ENCODE measurements around the gene SLC2A1.

SLC2A1 gene

GRCh38 chr1:42943728-42944127 lies 14.9 kb downstream of the SLC2A1 start:
- TF ChIP-seq FOXK2 (IDR thresholded peaks at IDR 0.05) (no peak), ZNF384 (IDR thresholded peaks at IDR 0.05) (no peak), NFRKB (IDR thresholded peaks at IDR 0.05) (no peak), SP1 (IDR thresholded peaks at IDR 0.05) (no peak), LEF1 (IDR thresholded peaks at IDR 0.05; ENCODE audit: borderline replicate concordance) (no peak), FOXA1 (IDR thresholded peaks at IDR 0.05) (no peak)
- no peak for DNase-seq (ENCODE audit: extremely low spot score)
- ChIA-PET POLR2A (no interaction called here), CTCF (interaction anchor here (1.0 kb wide), 1 partner anchor 130 kb away, joined by 5 read pairs; no protein-coding TSS in a partner anchor)

- ChIA-PET CTCF (no interaction called here), POLR2A (no interaction called here)
- DNase-seq (ENCODE audit: extremely low spot score), result no peak
- TF ChIP-seq FOXM1 (IDR thresholded peaks at IDR 0.05; ENCODE audit: borderline replicate concordance) (no peak), ZNF384 (IDR thresholded peaks at IDR 0.05) (no peak), CTBP1 (IDR thresholded peaks at IDR 0.05; ENCODE audit: borderline replicate concordance) (no peak), FOXK2 (IDR thresholded peaks at IDR 0.05) (no peak), FOXA1 (IDR thresholded peaks at IDR 0.05) (no peak), TARDBP (IDR thresholded peaks at IDR 0.05) (no peak), ARNT (IDR thresholded peaks at IDR 0.05) (no peak), SUZ12 (IDR thresholded peaks at IDR 0.05) (no peak)
These were observed 15.5 kb downstream of the SLC2A1 start for GRCh38 chr1:42943166-42943565.

- POLR2A ChIA-PET, result interaction anchor here (0.6 kb wide), 1 partner anchor 17 kb away, joined by 3 read pairs; no protein-coding TSS in a partner anchor
- CTCF ChIA-PET, result no interaction called here
- no peak for DNase-seq (ENCODE audit: extremely low spot score)
- TF ChIP-seq ELF4 (IDR thresholded peaks at IDR 0.05), result no peak
These were observed 16.2 kb downstream of the SLC2A1 start for GRCh38 chr1:42942444-42942843.

GRCh38 chr1:42941640-42942330 lies 16.9 kb downstream of the SLC2A1 start:
- TF ChIP-seq CTBP1 (IDR thresholded peaks at IDR 0.05; ENCODE audit: borderline replicate concordance), result no peak
- no peak for TF ChIP-seq ARNT (IDR thresholded peaks at IDR 0.05)
- TF ChIP-seq PKNOX1 (IDR thresholded peaks at IDR 0.05), result no peak
- no peak for TF ChIP-seq BHLHE40 (IDR thresholded peaks at IDR 0.05; ENCODE audit: borderline replicate concordance)
- TF ChIP-seq SUZ12 (IDR thresholded peaks at IDR 0.05), result no peak
- no peak for TF ChIP-seq HDGF (IDR thresholded peaks at IDR 0.05; ENCODE audit: borderline replicate concordance)
- TF ChIP-seq SP1 (IDR thresholded peaks at IDR 0.05), result no peak
- TF ChIP-seq FOXK2 (IDR thresholded peaks at IDR 0.05), result no peak
- no peak for TF ChIP-seq FOXA1 (IDR thresholded peaks at IDR 0.05)
- TF ChIP-seq NFRKB (IDR thresholded peaks at IDR 0.05), result no peak
- TF ChIP-seq TARDBP (IDR thresholded peaks at IDR 0.05), result no peak
- no peak for TF ChIP-seq LEF1 (IDR thresholded peaks at IDR 0.05; ENCODE audit: borderline replicate concordance)
- DNase-seq (ENCODE audit: extremely low spot score), result no peak
- ChIA-PET CTCF (interaction anchor here (0.6 to 1.5 kb wide), 3 partner anchors 17 to 132 kb away, joined by 3 to 4 read pairs (median 4); no protein-coding TSS in a partner anchor), POLR2A (interaction anchor here (0.6 to 0.9 kb wide), 2 partner anchors 16 to 175 kb away, joined by 3 read pairs; partner anchors contain the start of genes C1orf50 and P3H1)

GRCh38 chr1:42940851-42941639 lies 17.6 kb downstream of the SLC2A1 start:
- no peak for DNase-seq (ENCODE audit: extremely low spot score)
- ChIA-PET CTCF (interaction anchor here (0.6 to 1.5 kb wide), 3 partner anchors 16 to 133 kb away, joined by 3 to 4 read pairs (median 4); no protein-coding TSS in a partner anchor), POLR2A (interaction anchor here (0.9 kb wide), 1 partner anchor 174 kb away, joined by 3 read pairs; the partner anchor contains the start of genes C1orf50 and P3H1)
- TF ChIP-seq BHLHE40 (IDR thresholded peaks at IDR 0.05; ENCODE audit: borderline replicate concordance), result no peak
- TF ChIP-seq SUZ12 (IDR thresholded peaks at IDR 0.05), result no peak

- POLR2A ChIA-PET, result interaction anchor here (1.1 to 2.1 kb wide), 2 partner anchors 21 to 93 kb away, joined by 4 to 6 read pairs; partner anchors contain the start of gene ZNF691
- DNase-seq (ENCODE audit: extremely low spot score), result no peak
- TF ChIP-seq LEF1 (IDR thresholded peaks at IDR 0.05; ENCODE audit: borderline replicate concordance) (no peak), HDGF (IDR thresholded peaks at IDR 0.05; ENCODE audit: borderline replicate concordance) (no peak), ELF4 (IDR thresholded peaks at IDR 0.05) (no peak), FOXA1 (IDR thresholded peaks at IDR 0.05) (no peak), FOXM1 (IDR thresholded peaks at IDR 0.05; ENCODE audit: borderline replicate concordance) (no peak), SUZ12 (IDR thresholded peaks at IDR 0.05) (no peak), CTBP1 (IDR thresholded peaks at IDR 0.05; ENCODE audit: borderline replicate concordance) (no peak), FOXK2 (IDR thresholded peaks at IDR 0.05) (no peak), BHLHE40 (IDR thresholded peaks at IDR 0.05; ENCODE audit: borderline replicate concordance) (no peak), L3MBTL2 (conservative IDR thresholded peaks at IDR 0.05) (no peak), PKNOX1 (IDR thresholded peaks at IDR 0.05) (no peak)
- CTCF ChIA-PET, result no interaction called here
These were observed 19.7 kb downstream of the SLC2A1 start for GRCh38 chr1:42938645-42939615.
